Measurements from ENCODE around the gene C1QTNF1. TPM values are rescaled to one million over a fixed set of nuclear protein-coding genes. Genes with fewer than 3 reads are reported as not detected.

Gene C1QTNF1
- total RNA-seq, 1 experiment from 2014 or later = 4.0 TPM

DNA sequence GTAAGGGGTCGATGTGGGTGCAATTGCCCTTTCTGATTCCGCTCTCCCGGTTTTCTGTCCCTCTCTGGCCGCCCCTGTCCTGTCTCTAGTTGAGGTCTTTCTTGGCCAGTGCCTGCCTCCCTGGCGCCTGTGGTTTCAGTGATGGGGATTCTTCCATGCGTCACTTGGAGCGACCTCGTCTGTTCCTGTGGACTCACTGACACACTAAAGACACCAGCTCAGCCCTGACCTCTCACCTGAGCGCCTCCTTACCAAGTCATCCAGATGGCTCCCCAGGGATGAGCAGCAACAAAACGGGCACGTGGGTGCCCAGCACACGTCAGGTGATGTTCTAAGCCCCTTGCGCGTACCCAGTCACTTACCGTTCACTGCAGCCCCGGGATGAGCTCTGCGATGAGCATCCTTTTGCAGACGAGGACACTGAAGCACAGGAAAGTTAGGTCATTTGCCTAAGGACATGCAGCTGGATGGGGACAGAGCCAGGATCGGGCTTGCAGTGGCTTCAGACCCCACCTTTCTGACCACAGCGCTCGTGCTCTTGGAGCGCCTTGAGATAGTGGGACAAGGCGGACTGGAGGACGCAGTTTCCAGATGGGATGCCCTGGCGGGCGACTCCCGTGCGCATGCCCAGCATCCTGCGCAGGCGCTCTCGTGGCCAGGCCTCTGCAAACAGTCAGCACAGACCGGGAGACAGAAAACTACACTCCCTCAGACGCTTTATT lies 32.8 kb upstream of the C1QTNF1 start:
- ChIA-PET RAD21 (ENCODE audit: low non-redundant PET in 1 of 2, low total read pairs in 2 of 2, uncharacterized antibody in 2 of 2, unreplicated experiment in 2 of 2) (no interaction called here), POLR2A (no interaction called here), CTCF (interaction anchor here (1.4 kb wide), 1 partner anchor 18 kb away, joined by 3 read pairs; the partner anchor contains the start of gene CANT1)
- no peak for ATAC-seq
- Histone ChIP-seq H3K4me1 (ENCODE audit: control insufficient read depth in 1 of 2, insufficient read depth in 2 of 2, low read length in 2 of 2) (peaks cover 13 to 25% of the 10 kb centered on the region in 2 experiments), H3K27me3 (ENCODE audit: insufficient read depth, low read length) (no peaks in the 10 kb centered on the region), H3K4me3 (replicated peaks in 1 of 2; ENCODE audit: low read depth in 1 of 2, low read length in 2 of 2) (no peak overlapping the region), H3K79me2 (ENCODE audit: insufficient read depth, low read length) (peaks cover 28% of the 10 kb centered on the region), H3K27ac (ENCODE audit: low read depth, low read length) (no peak overlapping the region), H3K9ac (ENCODE audit: low read length) (no peak overlapping the region), H3K9me2 (ENCODE audit: insufficient read depth) (no peaks in the 10 kb centered on the region), H2AFZ (ENCODE audit: low read depth, low read length, poor library complexity, severe bottlenecking) (no peak overlapping the region), H3K4me2 (ENCODE audit: low read length) (no peak overlapping the region), H4K20me1 (ENCODE audit: insufficient read depth) (no peaks in the 10 kb centered on the region; the same call in 1 of the 2 replicates), H3K36me3 (ENCODE audit: control insufficient read depth in 1 of 2, insufficient read depth in 2 of 2, low read length in 2 of 2) (peaks cover 31 to 57% of the 10 kb centered on the region in 2 experiments; a peak in 3 of 4 replicates), H3K9me3 (ENCODE audit: control insufficient read depth in 1 of 2, insufficient read depth in 1 of 2, low read depth in 1 of 2, low read length in 2 of 2) (no peaks in the 10 kb centered on the region)
- no TSS peak for BruUV-seq (replicated peaks)
- DNase-seq (ENCODE audit: low read depth, low spot score) = no peak
- no peak for TF ChIP-seq TCF7L2 (IDR thresholded peaks at IDR 0.05; ENCODE audit: borderline replicate concordance, extremely low read depth, insufficient read depth, insufficient read length)
- TF ChIP-seq EZH2 (IDR thresholded peaks at IDR 0.05) = no peak
- TF ChIP-seq EGR1 (IDR thresholded peaks at IDR 0.05; ENCODE audit: low read depth) = no peak
- no peak for TF ChIP-seq FOSL1 (IDR thresholded peaks at IDR 0.05; ENCODE audit: low read depth)
- no peak for TF ChIP-seq CTCF (IDR thresholded peaks at IDR 0.05 in 2 of 3, conservative IDR thresholded peaks at IDR 0.05 in 1 of 3; ENCODE audit: borderline replicate concordance in 1 of 3, insufficient read depth in 1 of 3, low read depth in 2 of 3, low read length in 2 of 3)
- no peak for TF ChIP-seq CBX3 (IDR thresholded peaks at IDR 0.05; ENCODE audit: low read depth)
- intact Hi-C loops (cut with micrococcal nuclease) = no loop called here

Data from HCT116 (cell line).